UCSD-AML1 (cell line): Measurements from ENCODE around the gene TLL1.

Source experiments
- DNase-seq: peaks from one replicate; lab custom pipeline; 2025; ENCODE audit not compliant: unreplicated experiment; lab: John Stamatoyannopoulos, UW

TLL1 gene

GRCh38 chr4:165970703-165971420 is 97.8 kb downstream of the TLL1 start:
- DNase-seq: no peak

- no peak for DNase-seq
Observed at GRCh38 chr4:165971446-165971845, 98.4 kb downstream of the TLL1 start.

- no peak for DNase-seq
Observed at GRCh38 chr4:165971933-165972332, 98.9 kb downstream of the TLL1 start.

GRCh38 chr4:165972747-165973146 is 99.7 kb downstream of the TLL1 start:
- DNase-seq: no peak

GRCh38 chr4:165982934-165983333 is 109.9 kb downstream of the TLL1 start:
- no peak for DNase-seq

GRCh38 chr4:165986956-165987698 is 114.1 kb downstream of the TLL1 start:
- no peak for DNase-seq

GRCh38 chr4:165991325-165992180 is 118.5 kb downstream of the TLL1 start:
- no peak for DNase-seq

- no peak for DNase-seq
Observed at GRCh38 chr4:165992283-165992682, 119.2 kb downstream of the TLL1 start.

GRCh38 chr4:165994701-165995100 is 121.7 kb downstream of the TLL1 start:
- DNase-seq: no peak

- no peak for DNase-seq
Observed at GRCh38 chr4:166003811-166004210, 130.8 kb downstream of the TLL1 start.

- no peak for DNase-seq
Observed at GRCh38 chr4:166006217-166006616, 133.2 kb downstream of the TLL1 start.

- DNase-seq: no peak
Observed at GRCh38 chr4:166008510-166008909, 135.5 kb downstream of the TLL1 start.

GRCh38 chr4:166012129-166013030 is 139.3 kb downstream of the TLL1 start:
- no peak for DNase-seq

- no peak for DNase-seq
Observed at GRCh38 chr4:166014411-166014810, 141.4 kb downstream of the TLL1 start.

- DNase-seq: no peak
Observed at GRCh38 chr4:166017804-166018203, 144.8 kb downstream of the TLL1 start.

- DNase-seq: no peak
Observed at GRCh38 chr4:166019441-166020220, 146.6 kb downstream of the TLL1 start.

- DNase-seq: no peak
Observed at GRCh38 chr4:166021617-166022016, 148.6 kb downstream of the TLL1 start.

- no peak for DNase-seq
Observed at GRCh38 chr4:166034965-166035364, 161.9 kb downstream of the TLL1 start.

- no peak for DNase-seq
Observed at GRCh38 chr4:166039822-166040221, 166.8 kb downstream of the TLL1 start.

GRCh38 chr4:166042510-166043055 is 169.5 kb downstream of the TLL1 start:
- DNase-seq: no peak
